GM18867 (cell line): ENCODE data around the gene PITPNB.

Experiments
- ATAC-seq: cut with Tn5 transposase; IDR thresholded peaks from one replicate; pipeline ENCODE4 v1.9.1; 2021; ENCODE audit warnings: mild to moderate bottlenecking, moderate library complexity; ENCODE audit not compliant: unreplicated experiment

The PITPNB gene

GRCh38 chr22:27804470-27805297 is 114.4 kb downstream of the PITPNB start:
- ATAC-seq, result no peak

- no peak for ATAC-seq
Measured at GRCh38 chr22:27803841-27804415, 115.1 kb downstream of the PITPNB start.

- ATAC-seq, result no peak
Measured at GRCh38 chr22:27802346-27803073, 116.5 kb downstream of the PITPNB start.
